UCSD-AML1 (cell line): ENCODE measurements around the gene UBA1.

Experiments used
- DNase-seq: peaks from one replicate; lab custom pipeline; 2025; ENCODE audit not compliant: unreplicated experiment; lab: John Stamatoyannopoulos, UW

Gene UBA1

DNA sequence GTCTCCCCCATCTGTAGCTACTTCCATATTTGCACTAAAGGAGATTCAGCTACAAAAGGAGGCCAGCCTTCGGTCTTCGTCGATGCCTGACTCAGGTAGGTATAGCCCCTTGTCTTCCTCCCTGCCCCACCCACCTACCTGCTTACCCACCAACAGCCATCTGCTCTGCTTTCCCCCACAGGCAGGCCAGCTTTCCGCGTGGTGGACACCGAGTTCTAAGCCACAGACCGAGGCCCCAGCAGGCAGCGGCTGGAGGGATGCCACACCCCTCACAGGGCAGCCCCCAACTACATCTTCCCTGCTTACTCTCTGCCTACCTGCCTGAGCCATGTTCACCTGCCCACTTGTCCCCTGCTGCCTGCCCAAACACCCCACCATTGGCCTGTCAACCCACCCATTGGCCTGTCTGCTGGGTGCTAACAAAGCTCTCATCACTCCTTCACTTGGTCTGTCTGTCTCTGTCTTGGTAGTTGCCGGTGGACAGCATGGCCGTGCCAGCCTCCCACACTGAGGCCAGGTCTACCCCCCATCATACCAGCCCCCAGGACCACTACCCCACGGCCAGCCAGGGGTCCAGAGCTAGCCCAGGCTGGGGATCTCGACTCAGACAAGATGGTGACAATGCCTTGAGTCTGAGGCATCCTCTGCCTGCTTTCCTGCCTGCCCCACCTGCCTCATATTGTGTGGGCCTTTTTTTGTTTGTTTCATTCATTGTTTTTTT, 35.1 kb downstream of the UBA1 start:
- DNase-seq: no peak

DNA sequence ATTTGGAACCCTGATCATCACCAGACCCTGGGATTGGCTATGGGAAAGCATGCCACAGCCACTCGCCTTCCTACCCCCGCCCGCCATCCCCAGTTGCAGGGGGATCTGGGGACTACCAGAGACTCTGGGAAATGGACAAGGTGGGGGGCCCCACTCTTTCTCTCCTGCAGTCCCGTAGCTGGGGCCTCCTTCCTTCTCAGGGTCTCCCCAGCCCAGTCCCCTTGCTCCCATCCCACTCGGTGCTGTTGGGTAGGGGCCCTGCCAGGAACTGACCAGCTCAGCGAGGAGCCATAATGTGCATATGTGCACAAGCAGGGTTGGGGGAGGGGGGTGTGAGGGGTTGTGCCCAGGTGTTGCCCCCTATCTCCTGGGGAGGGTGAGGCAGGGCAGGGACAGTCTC, 35.8 kb downstream of the UBA1 start:
- no peak for DNase-seq

DNA sequence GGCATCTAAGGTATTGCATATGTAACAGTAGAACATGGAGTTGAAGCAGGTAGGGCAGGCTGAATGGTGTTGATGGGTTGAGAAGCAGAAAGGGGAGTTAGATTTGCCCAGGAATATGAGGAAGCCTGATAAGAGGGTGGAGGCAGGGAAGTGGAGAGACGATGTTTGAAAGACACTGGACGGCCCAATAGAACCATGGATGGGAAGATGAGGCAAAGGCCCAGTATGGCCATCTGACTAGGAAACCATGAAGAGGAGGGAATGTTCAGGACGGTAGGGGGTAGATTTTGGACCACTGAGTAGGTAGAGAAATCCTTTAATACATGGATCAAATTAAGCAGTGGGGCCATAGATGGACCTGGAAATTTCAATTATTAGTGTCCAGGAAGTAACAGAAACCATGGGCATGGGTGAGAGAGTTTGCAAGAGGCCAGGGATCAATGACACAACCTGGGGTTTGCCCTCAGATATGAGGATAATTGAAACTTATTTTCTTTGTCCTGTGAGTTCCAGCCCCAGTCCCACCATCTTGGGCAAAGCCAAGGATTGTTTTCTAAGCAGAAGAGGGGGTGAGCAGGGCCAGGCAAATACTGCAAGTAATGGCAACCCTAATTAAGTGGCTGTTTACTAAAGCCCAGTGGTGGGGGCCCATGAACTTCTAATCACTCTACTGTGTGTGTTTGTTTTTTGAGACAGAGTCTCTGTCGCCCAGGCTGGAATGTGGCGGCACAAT, 36.7 kb downstream of the UBA1 start:
- no peak for DNase-seq

DNA sequence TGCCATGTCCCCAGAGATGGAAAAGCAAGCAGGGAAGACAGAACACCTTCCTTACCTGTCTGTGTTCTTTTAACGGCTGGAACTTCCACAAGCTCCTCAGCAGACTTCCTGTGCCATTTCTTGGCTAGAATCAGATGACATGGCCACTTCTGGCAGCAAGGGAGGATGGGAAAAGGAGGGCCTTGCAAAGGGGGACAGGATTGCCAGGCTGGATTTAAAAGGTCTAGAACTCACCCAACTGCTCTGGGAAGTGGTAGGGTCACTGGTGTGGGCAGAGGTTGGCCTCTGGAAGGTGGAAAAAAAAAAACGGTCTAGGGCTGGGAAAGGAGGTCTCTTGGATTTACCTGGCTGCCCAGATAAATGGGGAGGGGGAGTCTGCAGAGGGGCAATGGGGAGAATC, 37.5 kb downstream of the UBA1 start:
- DNase-seq: no peak

DNA sequence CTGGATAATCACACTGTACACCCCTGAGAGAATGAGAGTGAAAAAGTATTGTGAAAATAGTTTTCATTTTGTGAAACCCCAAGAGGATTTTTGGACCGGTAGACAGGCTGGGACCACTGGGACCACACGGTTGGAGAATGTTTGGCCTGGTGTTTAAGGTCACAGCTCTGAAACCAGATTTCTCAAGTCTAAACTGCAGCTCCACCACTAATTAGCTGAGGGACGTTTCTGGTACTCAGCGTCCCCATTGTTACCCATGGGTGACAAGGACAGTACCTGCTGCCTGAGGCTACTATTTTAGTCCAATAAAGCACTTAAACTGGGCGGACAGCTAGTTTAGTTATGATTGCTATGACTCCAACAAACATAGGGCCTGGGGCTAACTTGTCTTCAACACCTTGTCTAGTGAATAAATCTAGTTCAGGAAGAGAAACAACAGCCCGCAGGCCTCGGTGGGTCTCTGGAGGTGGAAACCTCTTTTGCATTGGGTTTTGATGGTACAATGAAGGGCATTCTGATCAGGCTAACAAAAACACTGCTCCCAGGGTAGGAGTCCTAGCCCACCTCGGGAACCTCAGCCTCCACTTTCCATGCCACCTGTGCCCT, 38.7 kb downstream of the UBA1 start:
- no peak for DNase-seq

DNA sequence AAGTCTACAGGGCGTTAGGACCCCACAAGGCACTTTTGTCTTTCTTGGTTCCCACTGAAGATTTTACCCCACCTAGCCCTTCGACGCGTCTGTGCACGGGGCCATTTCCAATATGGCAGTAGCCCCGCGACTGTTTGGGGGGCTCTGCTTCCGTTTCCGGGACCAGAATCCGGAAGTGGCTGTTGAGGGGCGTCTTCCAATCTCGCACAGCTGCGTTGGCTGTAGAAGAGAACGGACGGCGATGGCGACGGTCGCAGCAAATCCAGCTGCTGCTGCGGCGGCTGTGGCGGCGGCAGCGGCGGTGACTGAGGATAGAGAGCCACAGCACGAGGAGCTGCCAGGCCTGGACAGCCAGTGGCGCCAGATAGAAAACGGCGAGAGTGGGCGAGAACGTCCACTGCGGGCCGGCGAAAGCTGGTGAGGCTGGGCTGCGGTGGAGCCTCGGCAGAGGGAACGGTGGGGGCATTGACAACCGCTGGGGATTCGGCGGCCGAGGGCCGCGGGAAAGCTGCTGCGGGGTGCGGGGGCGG, 39.2 kb downstream of the UBA1 start, which contains the start of gene USP11:
Gene USP11, plus strand, starts transcription at position 207 of the 530 bp plus-strand sequence. Its CDS starts 35 bp downstream, at position 242.
- peak; percentile 51 for DNase-seq

DNA sequence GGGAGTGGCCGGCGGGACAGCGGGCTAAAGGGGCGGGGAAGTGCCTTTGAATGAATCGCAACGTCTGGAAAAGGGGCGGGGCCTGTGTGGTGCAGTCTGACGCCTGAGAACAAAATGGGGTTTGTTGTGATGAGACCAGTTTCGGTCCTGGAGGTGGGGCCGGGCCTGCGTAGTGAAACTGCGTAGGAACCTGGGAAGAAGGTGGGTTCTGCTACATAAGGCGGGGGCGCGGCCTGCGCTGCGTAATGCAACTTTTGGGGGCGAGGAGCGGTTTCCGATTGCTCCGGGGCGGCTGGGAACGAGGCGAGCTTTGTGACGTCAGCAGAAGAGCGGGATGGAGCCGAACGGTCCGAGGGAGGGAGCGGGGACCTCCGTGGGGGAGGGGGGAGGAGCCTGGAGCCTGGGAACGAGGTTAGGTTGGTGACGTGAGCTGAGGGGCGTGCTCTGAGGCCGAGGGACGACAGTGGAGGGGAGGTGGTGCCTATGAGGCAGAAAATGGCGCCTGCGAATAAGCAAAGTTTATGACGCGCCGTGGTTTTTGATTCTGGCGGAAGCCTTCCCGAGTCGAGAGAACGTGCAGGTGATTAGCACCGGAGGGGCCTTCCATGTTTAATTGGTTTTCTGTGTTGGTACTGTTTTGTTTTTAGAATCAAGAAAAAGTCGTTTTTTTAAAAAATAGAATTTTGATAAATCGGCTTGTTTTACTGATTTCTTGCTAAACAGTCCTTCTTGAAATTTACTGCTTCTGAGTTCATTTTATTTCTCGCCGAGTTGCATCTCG, 39.9 kb downstream of the UBA1 start:
- peak; percentile 92 for DNase-seq

DNA sequence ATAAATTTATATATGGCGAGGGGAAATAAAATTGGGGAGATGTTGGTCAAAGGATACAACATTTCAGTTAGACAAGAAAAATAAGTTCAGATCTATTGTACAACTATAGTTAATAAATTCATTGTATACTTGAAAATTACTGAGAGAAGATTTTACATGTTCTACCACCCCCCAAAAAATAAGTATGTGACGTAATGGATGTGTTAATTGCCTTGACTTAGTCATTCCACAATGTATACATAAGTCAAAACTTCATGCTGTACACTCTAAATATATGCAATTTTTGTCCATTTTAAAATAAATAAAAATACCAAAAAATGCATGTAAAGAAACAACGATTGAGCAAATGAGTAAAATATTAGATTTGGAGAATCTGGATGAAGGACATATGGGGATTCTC, 41.0 kb downstream of the UBA1 start:
- DNase-seq: no peak

DNA sequence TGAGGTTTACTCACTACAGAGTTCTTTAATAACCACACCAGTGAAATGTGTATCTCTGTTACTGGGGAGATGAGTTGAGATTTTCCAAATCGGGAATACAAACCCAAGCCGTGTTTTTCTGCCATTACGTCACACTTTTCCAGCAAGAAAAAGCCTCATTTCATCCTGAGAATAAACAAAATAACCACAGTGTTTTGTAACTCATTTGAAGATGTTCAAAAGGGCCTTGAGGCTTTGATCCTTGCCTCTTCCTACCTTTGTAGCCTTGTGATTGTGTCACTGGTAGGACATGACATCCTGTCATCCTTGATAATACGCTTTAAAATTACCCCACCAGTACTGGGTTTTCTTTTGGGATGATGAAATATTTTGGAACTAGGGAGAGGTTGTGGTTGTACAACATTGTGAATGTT, 42.1 kb downstream of the UBA1 start:
- DNase-seq: no peak

DNA sequence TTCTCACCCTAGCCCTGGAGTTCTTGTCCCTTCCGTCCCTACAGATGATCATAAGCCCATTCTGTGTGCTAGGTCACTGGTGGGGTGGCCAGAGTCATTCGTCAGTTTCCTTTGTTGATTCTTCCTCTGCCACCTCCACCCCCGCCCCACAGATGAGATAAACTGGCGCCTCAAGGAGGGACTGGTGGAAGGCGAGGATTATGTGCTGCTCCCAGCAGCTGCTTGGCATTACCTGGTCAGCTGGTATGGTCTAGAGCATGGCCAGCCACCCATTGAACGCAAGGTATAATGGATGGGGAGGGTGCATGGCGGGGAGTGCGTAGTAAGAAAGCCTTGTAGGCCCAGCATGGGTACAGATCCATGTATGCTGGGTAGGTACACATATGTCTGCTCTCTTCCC, 45.6 kb downstream of the UBA1 start:
- DNase-seq: no peak

DNA sequence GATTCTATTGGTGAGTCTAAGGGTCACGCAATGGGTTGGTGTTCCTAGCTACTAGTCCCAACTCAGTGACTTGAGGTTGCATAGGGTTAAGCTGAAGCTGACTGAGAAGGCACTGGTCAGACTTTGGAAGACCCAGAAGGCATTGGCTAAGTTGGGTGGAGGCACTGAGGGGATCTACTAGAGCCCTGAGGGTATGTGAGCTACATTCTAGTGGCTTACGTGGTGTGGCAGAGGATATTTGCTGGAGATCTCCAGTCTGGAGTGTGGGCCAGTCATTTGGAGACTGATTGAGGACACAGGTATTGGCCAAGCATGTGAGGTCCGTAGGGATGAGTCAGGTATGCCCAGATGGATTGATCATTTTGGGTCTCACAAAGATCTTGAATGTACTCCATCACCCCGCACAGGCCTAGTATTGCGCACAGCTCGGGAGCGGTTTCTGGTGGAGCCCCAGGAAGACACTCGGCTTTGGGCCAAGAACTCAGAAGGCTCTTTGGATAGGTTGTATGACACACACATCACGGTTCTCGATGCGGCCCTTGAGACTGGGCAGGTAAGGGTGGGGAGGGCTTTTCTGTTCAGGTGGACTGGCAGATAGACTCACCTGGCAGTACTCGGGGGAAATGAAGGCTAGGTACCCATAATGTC, 46.4 kb downstream of the UBA1 start:
- DNase-seq: no peak

DNA sequence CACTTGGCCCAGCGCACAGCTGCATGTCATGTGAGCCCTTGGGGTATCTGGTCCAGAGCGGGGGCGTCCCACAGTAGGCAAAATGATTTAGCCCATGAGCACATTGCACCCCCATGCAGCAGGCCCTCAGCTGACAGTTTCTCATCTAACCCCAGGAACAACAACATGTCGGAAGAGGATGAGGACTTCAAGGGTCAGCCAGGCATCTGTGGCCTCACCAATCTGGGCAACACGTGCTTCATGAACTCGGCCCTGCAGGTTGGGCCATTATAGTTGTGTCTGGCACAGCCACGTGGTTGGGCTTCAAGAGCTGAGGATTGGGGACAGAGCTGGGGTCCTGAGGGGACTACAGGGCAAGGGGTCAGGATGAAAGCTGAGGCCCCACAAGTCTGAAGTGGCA, 47.0 kb downstream of the UBA1 start:
- no peak for DNase-seq

DNA sequence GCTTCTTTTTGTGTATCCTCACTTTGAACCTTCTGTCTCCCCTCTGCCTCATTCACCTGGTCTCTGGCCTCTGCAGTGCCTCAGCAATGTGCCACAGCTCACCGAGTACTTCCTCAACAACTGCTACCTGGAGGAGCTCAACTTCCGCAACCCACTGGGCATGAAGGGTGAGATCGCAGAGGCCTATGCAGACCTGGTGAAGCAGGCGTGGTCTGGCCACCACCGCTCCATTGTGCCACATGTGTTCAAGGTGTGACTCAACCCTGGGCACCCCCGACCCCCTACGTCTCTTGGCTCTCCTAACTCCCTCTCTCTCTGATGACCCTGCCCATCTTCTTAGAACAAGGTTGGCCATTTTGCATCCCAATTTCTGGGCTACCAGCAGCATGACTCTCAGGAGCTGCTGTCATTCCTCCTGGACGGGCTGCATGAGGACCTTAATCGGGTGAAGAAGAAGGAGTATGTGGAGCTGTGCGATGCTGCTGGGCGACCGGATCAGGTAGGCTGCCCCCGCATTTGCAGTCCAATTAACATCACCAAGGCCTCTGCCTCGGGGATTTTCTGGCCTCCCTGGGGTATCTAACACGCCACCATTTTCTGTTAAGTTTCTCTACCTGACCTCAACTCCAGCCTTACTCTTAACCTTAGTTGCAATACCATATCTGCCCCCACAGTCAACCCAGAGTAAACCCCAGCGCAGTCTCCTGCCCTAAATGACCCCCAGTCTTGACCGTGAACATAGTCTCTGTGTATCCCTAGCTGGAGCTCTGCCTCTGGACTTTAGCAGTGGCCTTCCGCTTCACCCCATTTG, 47.8 kb downstream of the UBA1 start:
- DNase-seq: no peak

DNA sequence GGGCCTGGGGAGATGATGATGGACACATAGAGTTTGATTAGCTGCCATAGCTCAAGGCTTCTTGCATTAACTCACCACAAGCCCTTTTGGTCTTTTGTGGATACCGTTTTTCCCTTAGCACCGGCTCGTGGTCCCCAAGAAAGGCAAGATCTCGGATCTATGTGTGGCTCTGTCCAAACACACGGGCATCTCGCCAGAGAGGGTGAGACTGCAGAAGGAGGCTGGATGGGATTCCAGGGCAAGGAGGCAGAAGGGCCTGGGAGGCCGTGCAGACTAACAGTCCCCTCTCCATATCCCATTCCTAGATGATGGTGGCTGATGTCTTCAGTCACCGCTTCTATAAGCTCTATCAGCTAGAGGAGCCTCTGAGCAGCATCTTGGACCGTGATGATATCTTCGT, 48.7 kb downstream of the UBA1 start:
- DNase-seq: no peak

DNA sequence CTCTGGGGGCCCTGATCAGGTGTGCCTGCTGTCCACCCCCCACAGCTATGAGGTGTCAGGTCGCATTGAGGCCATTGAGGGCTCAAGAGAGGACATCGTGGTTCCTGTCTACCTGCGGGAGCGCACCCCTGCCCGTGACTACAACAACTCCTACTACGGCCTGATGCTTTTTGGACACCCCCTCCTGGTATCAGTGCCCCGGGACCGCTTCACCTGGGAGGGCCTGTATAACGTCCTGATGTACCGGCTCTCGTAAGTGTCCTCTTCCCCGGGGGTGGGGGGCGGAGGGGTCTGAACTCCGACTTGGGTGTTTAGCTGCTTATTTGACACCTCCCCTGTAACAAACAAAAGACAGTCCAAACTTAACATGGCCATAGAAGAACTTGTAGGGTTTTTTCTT, 49.7 kb downstream of the UBA1 start:
- DNase-seq: no peak

DNA sequence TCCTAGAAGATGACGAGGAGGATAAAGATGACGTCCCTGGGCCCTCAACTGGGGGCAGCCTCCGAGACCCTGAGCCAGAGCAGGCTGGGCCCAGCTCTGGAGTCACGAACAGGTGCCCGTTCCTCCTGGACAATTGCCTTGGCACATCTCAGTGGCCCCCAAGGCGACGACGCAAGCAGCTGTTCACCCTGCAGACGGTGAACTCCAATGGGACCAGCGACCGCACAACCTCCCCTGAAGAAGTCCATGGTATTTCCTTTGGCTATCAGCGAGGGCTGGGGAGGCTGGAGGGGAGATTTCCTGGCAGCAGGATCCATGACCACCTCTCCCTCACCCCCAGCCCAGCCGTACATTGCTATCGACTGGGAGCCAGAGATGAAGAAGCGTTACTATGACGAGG, 51.0 kb downstream of the UBA1 start:
- no peak for DNase-seq

DNA sequence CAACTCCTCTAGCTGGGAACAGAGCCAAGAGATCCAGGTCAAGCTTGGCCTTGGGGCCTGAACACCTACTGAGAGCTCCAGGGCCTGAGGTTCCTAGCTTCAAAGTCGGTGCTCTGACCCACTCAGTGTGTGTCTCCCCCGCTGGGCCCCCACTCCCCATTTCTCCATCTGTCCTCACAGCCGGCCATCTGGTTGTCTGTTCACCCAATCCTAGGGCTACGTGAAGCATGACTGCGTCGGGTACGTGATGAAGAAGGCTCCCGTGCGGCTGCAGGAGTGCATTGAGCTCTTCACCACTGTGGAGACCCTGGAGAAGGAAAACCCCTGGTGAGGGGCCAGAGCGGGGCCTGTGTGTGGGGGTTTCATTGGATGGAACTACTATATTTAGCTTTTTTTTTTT, 51.5 kb downstream of the UBA1 start:
- DNase-seq: no peak

DNA sequence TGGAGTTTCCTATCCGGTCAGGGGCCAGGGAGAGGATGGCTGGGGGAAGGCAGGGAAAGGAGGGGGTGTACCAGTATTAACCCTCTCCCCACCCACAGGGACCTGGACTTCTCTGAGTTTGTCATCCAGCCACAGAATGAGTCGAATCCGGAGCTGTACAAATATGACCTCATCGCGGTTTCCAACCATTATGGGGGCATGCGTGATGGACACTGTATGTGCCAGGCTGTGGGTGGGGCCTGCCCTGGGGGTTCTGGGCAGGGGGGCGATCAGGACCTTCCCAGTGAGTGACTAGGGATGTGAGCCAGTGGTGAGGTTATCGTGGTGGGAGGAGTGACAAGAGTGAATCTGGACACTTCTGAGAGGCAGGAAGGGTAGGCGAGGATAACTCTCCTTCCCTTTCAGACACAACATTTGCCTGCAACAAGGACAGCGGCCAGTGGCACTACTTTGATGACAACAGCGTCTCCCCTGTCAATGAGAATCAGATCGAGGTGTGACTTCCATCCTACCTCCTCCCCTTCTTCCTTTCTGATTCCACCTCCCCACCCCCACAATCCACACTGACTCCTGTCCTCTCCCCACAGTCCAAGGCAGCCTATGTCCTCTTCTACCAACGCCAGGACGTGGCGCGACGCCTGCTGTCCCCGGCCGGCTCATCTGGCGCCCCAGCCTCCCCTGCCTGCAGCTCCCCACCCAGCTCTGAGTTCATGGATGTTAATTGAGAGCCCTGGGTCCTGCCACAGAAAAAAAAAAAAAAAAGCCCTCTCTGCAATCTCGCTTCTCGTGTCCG, 53.8 kb downstream of the UBA1 start:
- DNase-seq: no peak

DNA sequence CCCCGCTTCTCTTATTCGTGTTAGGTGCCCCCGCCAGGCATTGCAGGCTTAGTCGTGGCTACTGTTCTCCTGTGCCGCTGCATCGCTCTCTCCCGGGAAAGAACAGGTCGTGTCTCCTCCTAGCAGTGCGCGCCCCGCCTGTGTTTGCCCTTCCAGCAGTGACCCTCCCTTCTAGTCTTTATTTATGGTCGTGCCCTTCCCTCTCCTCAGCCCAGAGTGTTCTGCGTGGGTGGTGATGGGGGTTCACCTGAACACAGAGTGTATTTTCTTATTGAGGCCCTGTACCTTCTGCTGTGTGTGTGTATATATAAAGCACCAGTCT, 54.3 kb downstream of the UBA1 start:
- DNase-seq: no peak
